OCI-LY7 (cell line): ENCODE measurements around the gene C8G. TPM values are rescaled to one million over a fixed set of nuclear protein-coding genes. Genes with fewer than 3 reads are reported as not detected.

Experiments
- BruUV-seq: library from RNA; stranded (reverse); fragments of 400-500 nt; replicated peaks from 2 replicates; lab custom pipeline; 2021; lab: Mats Ljungman, UMichigan
- CTCF ChIA-PET: fragments of 300-600 bp; sonication (Branson Sonifier 250); formaldehyde crosslinking; loops from one replicate; lab custom pipeline; 2022; ENCODE audit warnings: antibody characterized with exemption; ENCODE audit not compliant: unreplicated experiment; lab: Charles Lee
- POLR2A ChIA-PET: fragments of 300-600 bp; sonication (Branson Sonifier 250); formaldehyde crosslinking; loops from one replicate; lab custom pipeline; 2022; ENCODE audit warnings: antibody characterized with exemption; lab: Charles Lee
- DNase-seq: peaks from one replicate; pipeline ENCODE4 v3.0.0-alpha.2; 2015; ENCODE audit warnings: low spot score
- H2AFZ ChIP-seq: fragments of 200-600 bp; sonication (generic), shearing (Covaris generic); 2 replicates; pipeline ENCODE4 v1.6.1; 2014; ENCODE audit warnings: mild to moderate bottlenecking, antibody characterized with exemption, low read length, moderate library complexity
- H3K27ac ChIP-seq: fragments of 200-600 bp; sonication (generic); 2 replicates; pipeline ENCODE4 v1.5.1; 2014; ENCODE audit warnings: mixed run types, low read depth, mild to moderate bottlenecking, moderate library complexity, low read length, inconsistent platforms; ENCODE audit not compliant: poor library complexity, severe bottlenecking
- H3K36me3 ChIP-seq: fragments of 200-600 bp; sonication (generic); 2 replicates; pipeline ENCODE4 v1.6.1; 2014; ENCODE audit warnings: mild to moderate bottlenecking, antibody characterized with exemption, low read length, moderate library complexity, mixed read lengths; ENCODE audit not compliant: insufficient read depth
- H3K4me1 ChIP-seq: fragments of 200-600 bp; sonication (generic); 2 replicates; pipeline ENCODE4 v1.5.1; 2014; ENCODE audit warnings: mild to moderate bottlenecking, low read length; ENCODE audit not compliant: insufficient read depth, poor library complexity, severe bottlenecking
- H3K4me2 ChIP-seq: fragments of 200-600 bp; sonication (generic); 2 replicates; pipeline ENCODE4 v1.6.1; 2014; ENCODE audit warnings: mild to moderate bottlenecking, low read length
- H3K4me3 ChIP-seq: fragments of 200-600 bp; sonication (generic); 2 replicates; pipeline ENCODE4 v1.5.1; 2014; ENCODE audit warnings: mild to moderate bottlenecking, low read depth, low read length; ENCODE audit not compliant: poor library complexity, severe bottlenecking
- H3K79me2 ChIP-seq: fragments of 200-600 bp; sonication (generic); 2 replicates; pipeline ENCODE4 v1.6.1; 2016; ENCODE audit warnings: low read depth, mild to moderate bottlenecking, low read length, moderate library complexity, mixed read lengths; ENCODE audit not compliant: insufficient read depth
- H3K9me2 ChIP-seq: fragments of 200-600 bp; sonication (generic); 2 replicates; pipeline ENCODE4 v1.6.1; 2016; ENCODE audit warnings: mild to moderate bottlenecking, low read length, mixed read lengths; ENCODE audit not compliant: insufficient read depth
- H3K9me3 ChIP-seq: fragments of 200-600 bp; sonication (generic); 2 replicates; pipeline ENCODE4 v1.6.1; 2014; ENCODE audit warnings: mild to moderate bottlenecking, mixed run types, low read length, mixed read lengths
- H4K20me1 ChIP-seq: fragments of 200-600 bp; sonication (generic); 2 replicates; pipeline ENCODE4 v1.6.1; 2014; ENCODE audit warnings: mild to moderate bottlenecking, antibody characterized with exemption, low read length, moderate library complexity, mixed read lengths; ENCODE audit not compliant: insufficient read depth
- EZH2phosphoT487 ChIP-seq: fragments of 200-600 bp; sonication (generic); IDR thresholded peaks from 2 replicates; pipeline ENCODE4 v1.6.1; 2018; ENCODE audit warnings: low read depth, borderline replicate concordance, mild to moderate bottlenecking, mixed run types, antibody characterized with exemption, low read length, moderate library complexity, mixed read lengths
- intact Hi-C: fragments of 100-400 bp; cut with micrococcal nuclease; formaldehyde crosslinking; loops from one replicate; pipeline ENCODE4 v1.10.0; 2022; ENCODE audit not compliant: unreplicated experiment
- total RNA-seq, 2 experiments: library from RNA; depleted of rRNA in 1 of 2; stranded (reverse); fragments of >200 nt in 1 of 2; shearing (Covaris generic) in 1 of 2; gene quantifications; 2 replicates each; pipeline ENCODE4 v1.2.3, GENCODE V29; 2014 to 2022
- TF ChIP-seq, protein P1 (sequence below): fragments of 200-600 bp; sonication (generic); conservative IDR thresholded peaks from 2 replicates; pipeline ENCODE4 v1.5.1; 2014; ENCODE audit warnings: mild to moderate bottlenecking, antibody characterized with exemption, low read length, moderate library complexity, mixed read lengths

C8G gene
- total RNA-seq, 2 experiments from 2014 or later = 0.95 to 2.2 TPM

GRCh38 chr9:136954270-136955083, 9.4 kb downstream of the C8G start:
- no TSS peak for BruUV-seq
- no peak for TF ChIP-seq EZH2phosphoT487
- TF ChIP-seq, protein P1, sequence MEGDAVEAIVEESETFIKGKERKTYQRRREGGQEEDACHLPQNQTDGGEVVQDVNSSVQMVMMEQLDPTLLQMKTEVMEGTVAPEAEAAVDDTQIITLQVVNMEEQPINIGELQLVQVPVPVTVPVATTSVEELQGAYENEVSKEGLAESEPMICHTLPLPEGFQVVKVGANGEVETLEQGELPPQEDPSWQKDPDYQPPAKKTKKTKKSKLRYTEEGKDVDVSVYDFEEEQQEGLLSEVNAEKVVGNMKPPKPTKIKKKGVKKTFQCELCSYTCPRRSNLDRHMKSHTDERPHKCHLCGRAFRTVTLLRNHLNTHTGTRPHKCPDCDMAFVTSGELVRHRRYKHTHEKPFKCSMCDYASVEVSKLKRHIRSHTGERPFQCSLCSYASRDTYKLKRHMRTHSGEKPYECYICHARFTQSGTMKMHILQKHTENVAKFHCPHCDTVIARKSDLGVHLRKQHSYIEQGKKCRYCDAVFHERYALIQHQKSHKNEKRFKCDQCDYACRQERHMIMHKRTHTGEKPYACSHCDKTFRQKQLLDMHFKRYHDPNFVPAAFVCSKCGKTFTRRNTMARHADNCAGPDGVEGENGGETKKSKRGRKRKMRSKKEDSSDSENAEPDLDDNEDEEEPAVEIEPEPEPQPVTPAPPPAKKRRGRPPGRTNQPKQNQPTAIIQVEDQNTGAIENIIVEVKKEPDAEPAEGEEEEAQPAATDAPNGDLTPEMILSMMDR = no peak
- no peak for DNase-seq
- Histone ChIP-seq H3K4me1 (peaks cover 7% of the 10 kb centered on the region), H3K9me2 (no peaks in the 10 kb centered on the region), H3K36me3 (no peaks in the 10 kb centered on the region), H3K27ac (no peak overlapping the region), H3K9me3 (no peaks in the 10 kb centered on the region), H2AFZ (no peak overlapping the region), H3K79me2 (no peaks in the 10 kb centered on the region), H4K20me1 (no peaks in the 10 kb centered on the region), H3K4me2 (no peak overlapping the region), H3K4me3 (no peak overlapping the region)
- ChIA-PET POLR2A (no interaction called here), CTCF (no interaction called here)
- intact Hi-C loops = no loop called here

DNA sequence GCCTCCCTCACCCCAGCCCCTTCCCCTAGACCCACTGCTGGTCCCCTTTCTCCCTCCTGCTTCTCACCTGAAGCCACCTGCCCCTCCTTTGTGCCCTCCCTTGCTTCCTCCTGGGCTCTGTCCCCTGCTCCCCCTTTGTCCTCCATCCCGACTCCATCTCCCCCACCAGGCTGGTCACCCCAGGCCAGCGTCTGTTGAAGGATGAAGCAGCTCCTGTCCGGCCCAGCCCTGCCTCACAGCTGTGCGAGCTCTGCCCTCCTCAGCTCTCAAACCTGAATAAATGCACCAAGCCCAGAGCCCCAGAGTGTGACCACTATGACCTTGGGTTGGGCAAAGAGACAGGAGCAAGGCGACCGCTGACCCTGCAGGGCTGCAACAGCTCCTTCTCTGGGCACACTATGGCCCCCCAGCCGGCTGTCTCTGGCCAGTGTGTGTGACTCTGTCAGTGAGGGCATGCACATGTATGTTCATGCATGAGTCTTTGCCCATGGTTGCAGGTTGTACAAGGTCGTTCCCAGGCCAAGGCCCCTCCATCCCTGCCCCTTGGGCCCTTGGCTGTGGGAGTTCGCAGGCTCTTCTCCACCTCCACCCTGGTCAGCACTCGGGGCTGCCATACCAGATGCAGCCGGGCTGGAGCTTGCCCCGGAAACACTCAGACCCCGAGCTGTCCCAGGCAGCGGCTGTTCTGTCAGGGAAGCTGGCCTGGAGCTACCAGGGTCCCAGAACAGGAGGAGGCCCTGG, 10.3 kb downstream of the C8G start:
- no TSS peak for BruUV-seq
- Histone ChIP-seq H3K4me2 (no peak overlapping the region), H3K9me2 (no peaks in the 10 kb centered on the region), H3K9me3 (no peaks in the 10 kb centered on the region), H4K20me1 (no peaks in the 10 kb centered on the region), H3K27ac (no peak overlapping the region), H3K4me1 (peaks cover 4% of the 10 kb centered on the region), H3K36me3 (no peaks in the 10 kb centered on the region), H3K79me2 (no peaks in the 10 kb centered on the region), H3K4me3 (no peak overlapping the region), H2AFZ (no peak overlapping the region)
- TF ChIP-seq, protein P1 = no peak
- TF ChIP-seq EZH2phosphoT487 = no peak
- intact Hi-C loops = no loop called here
- ChIA-PET POLR2A (no interaction called here), CTCF (no interaction called here)
- DNase-seq = no peak
